Thyroid gland (tissue), 4 donors: ENCODE data around the gene NPSR1.

Experiments
- POLR2A ChIP-seq, 2 donors: fragments of 450-650 bp; IDR thresholded peaks; one replicate each; pipeline ENCODE4 v1.6.1; 2017; ENCODE audit warnings: antibody characterized with exemption in 2 of 2, mild to moderate bottlenecking in 2 of 2, moderate library complexity in 1 of 2
- TF ChIP-seq, protein P1 (sequence below), 6 experiments: fragments of 200-600 bp in 3 of 6; fragments of 450-650 bp in 3 of 6; sonication (generic) in 3 of 6; IDR thresholded peaks; one replicate each; pipeline ENCODE4 v1.5.1; 2016 to 2019; ENCODE audit warnings: antibody characterized with exemption in 6 of 6, mild to moderate bottlenecking in 2 of 6, inconsistent platforms in 1 of 6, moderate library complexity in 1 of 6

DNA sequence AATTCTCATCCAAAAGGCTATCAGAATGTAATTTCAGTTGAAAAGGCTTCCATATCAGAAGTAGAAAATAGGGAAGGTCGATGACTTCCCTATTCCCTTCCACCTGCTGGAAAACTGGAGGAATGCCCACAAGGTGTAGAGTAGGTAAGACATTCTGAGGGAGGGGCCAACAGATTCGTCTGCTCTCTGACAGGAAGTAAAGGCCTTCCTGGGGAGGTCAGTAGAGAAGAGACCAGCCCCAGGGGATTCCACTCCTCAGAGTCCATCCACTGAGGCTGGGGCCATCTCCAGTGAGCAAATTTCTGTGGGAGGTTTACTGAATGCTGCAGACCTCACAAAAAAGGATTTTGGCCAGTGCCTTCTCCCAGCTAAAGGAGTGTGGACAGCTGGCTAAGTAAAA, 19.5 kb downstream of the NPSR1 start:
- TF ChIP-seq, protein P1, sequence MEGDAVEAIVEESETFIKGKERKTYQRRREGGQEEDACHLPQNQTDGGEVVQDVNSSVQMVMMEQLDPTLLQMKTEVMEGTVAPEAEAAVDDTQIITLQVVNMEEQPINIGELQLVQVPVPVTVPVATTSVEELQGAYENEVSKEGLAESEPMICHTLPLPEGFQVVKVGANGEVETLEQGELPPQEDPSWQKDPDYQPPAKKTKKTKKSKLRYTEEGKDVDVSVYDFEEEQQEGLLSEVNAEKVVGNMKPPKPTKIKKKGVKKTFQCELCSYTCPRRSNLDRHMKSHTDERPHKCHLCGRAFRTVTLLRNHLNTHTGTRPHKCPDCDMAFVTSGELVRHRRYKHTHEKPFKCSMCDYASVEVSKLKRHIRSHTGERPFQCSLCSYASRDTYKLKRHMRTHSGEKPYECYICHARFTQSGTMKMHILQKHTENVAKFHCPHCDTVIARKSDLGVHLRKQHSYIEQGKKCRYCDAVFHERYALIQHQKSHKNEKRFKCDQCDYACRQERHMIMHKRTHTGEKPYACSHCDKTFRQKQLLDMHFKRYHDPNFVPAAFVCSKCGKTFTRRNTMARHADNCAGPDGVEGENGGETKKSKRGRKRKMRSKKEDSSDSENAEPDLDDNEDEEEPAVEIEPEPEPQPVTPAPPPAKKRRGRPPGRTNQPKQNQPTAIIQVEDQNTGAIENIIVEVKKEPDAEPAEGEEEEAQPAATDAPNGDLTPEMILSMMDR (IDR thresholded peaks at IDR 0.05), result no peak
- TF ChIP-seq POLR2A (IDR thresholded peaks at IDR 0.05), result no peak
